ENCODE data around the gene TIMM50.

The TIMM50 gene

GRCh38 chr19:39509233-39509632 is 28.6 kb downstream of the TIMM50 start:
- H2BK5ac ChIP-seq (ENCODE audit: low read depth, low read length, poor library complexity, severe bottlenecking) = no peak overlapping the region
- no peaks in the 10 kb centered on the region for H3K79me1 ChIP-seq (replicated peaks; ENCODE audit: low read length, poor library complexity, severe bottlenecking)
- H2BK15ac ChIP-seq (ENCODE audit: low read depth, poor library complexity, severe bottlenecking) = no peak overlapping the region
- no peak overlapping the region for H3K18ac ChIP-seq (ENCODE audit: low read depth in 1 of 2, low read length in 2 of 2)
- H3K27ac ChIP-seq (ENCODE audit: low read length, poor library complexity, severe bottlenecking) = no peak overlapping the region
- no peak overlapping the region for H3K9ac ChIP-seq (ENCODE audit: low read length)
- no peak overlapping the region for H3K23ac ChIP-seq (ENCODE audit: low read length in 2 of 2)
- H3K9me3 ChIP-seq (ENCODE audit: control insufficient read depth, low read length) = no peaks in the 10 kb centered on the region
- peaks cover 10% of the 10 kb centered on the region for H3K4me1 ChIP-seq (ENCODE audit: control insufficient read depth, insufficient read depth, low read depth, low read length)
- H2BK120ac ChIP-seq (ENCODE audit: low read depth, low read length) = no peak overlapping the region
- no peak overlapping the region for H2AFZ ChIP-seq (ENCODE audit: low read depth, low read length)
- H3K4me3 ChIP-seq (ENCODE audit: insufficient read depth in 1 of 2, low read depth in 1 of 2, low read length in 2 of 2) = no peak overlapping the region
- H2BK12ac ChIP-seq (ENCODE audit: low read length in 2 of 2) = no peak overlapping the region
- WGBS = 67% methylated on average over 1 of the region's 2 CpGs
- no peak overlapping the region for H4K91ac ChIP-seq (ENCODE audit: low read length)
- H3K36me3 ChIP-seq (ENCODE audit: control insufficient read depth in 1 of 2, insufficient read depth in 2 of 2, low read depth in 1 of 2, low read length in 2 of 2) = no peaks in the 10 kb centered on the region
- no peak overlapping the region for H3K4ac ChIP-seq (ENCODE audit: low read depth in 1 of 2, low read length in 2 of 2)
- H2AK5ac ChIP-seq (ENCODE audit: low read length, severe bottlenecking) = no peak overlapping the region
- no peak for DNase-seq
- no peak overlapping the region for H3K14ac ChIP-seq (ENCODE audit: low read length in 2 of 2)
- no peak overlapping the region for H4K8ac ChIP-seq (ENCODE audit: low read length)
- H3K4me2 ChIP-seq (ENCODE audit: low read length, poor library complexity, severe bottlenecking) = no peak overlapping the region
- peaks cover 51 to 71% of the 10 kb centered on the region in 2 experiments for H3K27me3 ChIP-seq (ENCODE audit: control insufficient read depth in 1 of 2, insufficient read depth in 1 of 2, low read length in 2 of 2)

GRCh38 chr19:39512988-39513387 is 32.4 kb downstream of the TIMM50 start:
- Histone ChIP-seq H3K27ac (ENCODE audit: low read length, poor library complexity, severe bottlenecking) (no peak overlapping the region), H2BK12ac (ENCODE audit: low read length in 2 of 2) (no peak overlapping the region), H3K9me3 (ENCODE audit: control insufficient read depth, low read length) (no peaks in the 10 kb centered on the region), H2AFZ (ENCODE audit: low read depth, low read length) (no peak overlapping the region), H4K8ac (ENCODE audit: low read length) (no peak overlapping the region), H3K4me2 (ENCODE audit: low read length, poor library complexity, severe bottlenecking) (no peak overlapping the region), H3K9ac (ENCODE audit: low read length) (no peak overlapping the region), H4K91ac (ENCODE audit: low read length) (no peak overlapping the region), H3K36me3 (ENCODE audit: control insufficient read depth in 1 of 2, insufficient read depth in 2 of 2, low read depth in 1 of 2, low read length in 2 of 2) (no peaks in the 10 kb centered on the region), H3K27me3 (ENCODE audit: control insufficient read depth in 1 of 2, insufficient read depth in 1 of 2, low read length in 2 of 2) (peaks cover 61 to 70% of the 10 kb centered on the region in 2 experiments), H3K23ac (ENCODE audit: low read length in 2 of 2) (no peak overlapping the region), H3K4me3 (ENCODE audit: insufficient read depth in 1 of 2, low read depth in 1 of 2, low read length in 2 of 2) (no peak overlapping the region), H3K4me1 (ENCODE audit: control insufficient read depth, insufficient read depth, low read depth, low read length) (peaks cover 13% of the 10 kb centered on the region), H3K18ac (ENCODE audit: low read depth in 1 of 2, low read length in 2 of 2) (no peak overlapping the region), H2BK120ac (ENCODE audit: low read depth, low read length) (no peak overlapping the region), H3K14ac (ENCODE audit: low read length in 2 of 2) (no peak overlapping the region), H3K79me1 (replicated peaks; ENCODE audit: low read length, poor library complexity, severe bottlenecking) (no peaks in the 10 kb centered on the region), H2BK5ac (ENCODE audit: low read depth, low read length, poor library complexity, severe bottlenecking) (no peak overlapping the region), H2AK5ac (ENCODE audit: low read length, severe bottlenecking) (no peak overlapping the region), H2BK15ac (ENCODE audit: low read depth, poor library complexity, severe bottlenecking) (no peak overlapping the region), H3K4ac (ENCODE audit: low read depth in 1 of 2, low read length in 2 of 2) (no peak overlapping the region)
- DNase-seq = no peak
- 33% methylated on average over 1 of the region's 2 CpGs for WGBS

- Histone ChIP-seq H3K4ac (ENCODE audit: low read depth in 1 of 2, low read length in 2 of 2) (no peak within 1 kb of the TSS), H2BK12ac (ENCODE audit: low read length in 2 of 2) (no peak within 1 kb of the TSS)
Measured at GRCh38 chr19:39514840-39515550, 34.4 kb downstream of the TIMM50 start, which contains the start of gene SELENOV. SELENOV (plus strand) TSS chr19:39515139; CDS start chr19:39515213, 74 bp downstream.

GRCh38 chr19:39515551-39516191 is 35.0 kb downstream of the TIMM50 start:
- H3K4ac ChIP-seq (ENCODE audit: low read depth in 1 of 2, low read length in 2 of 2) = no peak overlapping the region
- no peak overlapping the region for H4K8ac ChIP-seq (ENCODE audit: low read length)
- no peak overlapping the region for H2BK12ac ChIP-seq (ENCODE audit: low read length in 2 of 2)
- H2BK120ac ChIP-seq (ENCODE audit: low read depth, low read length) = no peak overlapping the region
- H2AFZ ChIP-seq (ENCODE audit: low read depth, low read length) = no peak overlapping the region
- H2AK5ac ChIP-seq (ENCODE audit: low read length, severe bottlenecking) = no peak overlapping the region
- WGBS = 3% methylated on average over 36 of the region's 44 CpGs
- no peak overlapping the region for H2BK5ac ChIP-seq (ENCODE audit: low read depth, low read length, poor library complexity, severe bottlenecking)
- H4K91ac ChIP-seq (ENCODE audit: low read length) = no peak overlapping the region
- H3K27ac ChIP-seq (ENCODE audit: low read length, poor library complexity, severe bottlenecking) = no peak overlapping the region
- H3K27me3 ChIP-seq (ENCODE audit: control insufficient read depth in 1 of 2, insufficient read depth in 1 of 2, low read length in 2 of 2) = peaks cover 61 to 66% of the 10 kb centered on the region in 2 experiments
- H3K9ac ChIP-seq (ENCODE audit: low read length) = peak overlapping the region; percentile 15
- no peaks in the 10 kb centered on the region for H3K36me3 ChIP-seq (ENCODE audit: control insufficient read depth in 1 of 2, insufficient read depth in 2 of 2, low read depth in 1 of 2, low read length in 2 of 2)
- no peak overlapping the region for H3K18ac ChIP-seq (ENCODE audit: low read depth in 1 of 2, low read length in 2 of 2)
- no peaks in the 10 kb centered on the region for H3K9me3 ChIP-seq (ENCODE audit: control insufficient read depth, low read length)
- peak overlapping the region in 1 of 2 experiments; percentile 60 for H3K4me3 ChIP-seq (ENCODE audit: insufficient read depth in 1 of 2, low read depth in 1 of 2, low read length in 2 of 2)
- peaks cover 13% of the 10 kb centered on the region for H3K4me1 ChIP-seq (ENCODE audit: control insufficient read depth, insufficient read depth, low read depth, low read length)
- H3K4me2 ChIP-seq (ENCODE audit: low read length, poor library complexity, severe bottlenecking) = peak overlapping the region; percentile 39
- H3K79me1 ChIP-seq (replicated peaks; ENCODE audit: low read length, poor library complexity, severe bottlenecking) = no peaks in the 10 kb centered on the region
- no peak overlapping the region for H2BK15ac ChIP-seq (ENCODE audit: low read depth, poor library complexity, severe bottlenecking)
- peak overlapping the region in 1 of 2 experiments; percentile 1 for H3K23ac ChIP-seq (ENCODE audit: low read length in 2 of 2)
- no peak for DNase-seq
- no peak overlapping the region for H3K14ac ChIP-seq (ENCODE audit: low read length in 2 of 2)

More at GRCh38 chr19:39514840-39515550, 34.4 kb downstream of the TIMM50 start, which contains the start of gene SELENOV:
- Histone ChIP-seq H2BK15ac (ENCODE audit: low read depth, poor library complexity, severe bottlenecking) (no peak within 1 kb of the TSS), H3K9me3 (ENCODE audit: control insufficient read depth, low read length) (no peaks in the 10 kb centered on the region), H3K9ac (ENCODE audit: low read length) (peak within 1 kb of the TSS; percentile 15), H2BK5ac (ENCODE audit: low read depth, low read length, poor library complexity, severe bottlenecking) (no peak within 1 kb of the TSS), H3K27ac (ENCODE audit: low read length, poor library complexity, severe bottlenecking) (no peak within 1 kb of the TSS), H2AK5ac (ENCODE audit: low read length, severe bottlenecking) (no peak within 1 kb of the TSS), H3K79me1 (replicated peaks; ENCODE audit: low read length, poor library complexity, severe bottlenecking) (no peaks in the 10 kb centered on the region), H3K27me3 (ENCODE audit: control insufficient read depth in 1 of 2, insufficient read depth in 1 of 2, low read length in 2 of 2) (peaks cover 61 to 66% of the 10 kb centered on the region in 2 experiments), H3K23ac (ENCODE audit: low read length in 2 of 2) (peak within 1 kb of the TSS in 1 of 2 experiments; percentile 34), H2BK120ac (ENCODE audit: low read depth, low read length) (no peak within 1 kb of the TSS), H2AFZ (ENCODE audit: low read depth, low read length) (no peak within 1 kb of the TSS), H3K18ac (ENCODE audit: low read depth in 1 of 2, low read length in 2 of 2) (peak within 1 kb of the TSS in 1 of 2 experiments; percentile 43), H3K4me1 (ENCODE audit: control insufficient read depth, insufficient read depth, low read depth, low read length) (peaks cover 13% of the 10 kb centered on the region), H3K14ac (ENCODE audit: low read length in 2 of 2) (no peak within 1 kb of the TSS), H3K36me3 (ENCODE audit: control insufficient read depth in 1 of 2, insufficient read depth in 2 of 2, low read depth in 1 of 2, low read length in 2 of 2) (no peaks in the 10 kb centered on the region), H4K8ac (ENCODE audit: low read length) (peak within 1 kb of the TSS; percentile 0), H3K4me3 (ENCODE audit: insufficient read depth in 1 of 2, low read depth in 1 of 2, low read length in 2 of 2) (peak within 1 kb of the TSS in 1 of 2 experiments; percentile 60), H4K91ac (ENCODE audit: low read length) (no peak within 1 kb of the TSS), H3K4me2 (ENCODE audit: low read length, poor library complexity, severe bottlenecking) (peak within 1 kb of the TSS; percentile 39)
- no peak for DNase-seq
- under 1% methylated on average over 56 of the region's 56 CpGs for WGBS

All from mesenchymal stem cell (in vitro differentiated cells and primary cell).